Hepatocyte (in vitro differentiated cells): ENCODE measurements around the gene ANGPTL7.

Experiments
- EZH2 ChIP-seq: fragments of 200-600 bp; sonication (generic); IDR thresholded peaks from 2 replicates; pipeline ENCODE4 v1.6.1; 2016; ENCODE audit warnings: antibody characterized with exemption, mild to moderate bottlenecking, borderline replicate concordance
- EZH2phosphoT487 ChIP-seq: fragments of 200-600 bp; sonication (generic); IDR thresholded peaks from one replicate; pipeline ENCODE4 v1.6.1; 2018; ENCODE audit warnings: antibody characterized with exemption, mild to moderate bottlenecking, low read depth, moderate library complexity; ENCODE audit not compliant: unreplicated experiment, severe bottlenecking
- TF ChIP-seq, protein P1 (sequence below): fragments of 200-600 bp; sonication (generic); IDR thresholded peaks from 2 replicates; pipeline ENCODE4 v1.5.1; 2016; ENCODE audit warnings: antibody characterized with exemption, mild to moderate bottlenecking; ENCODE audit not compliant: poor library complexity

DNA sequence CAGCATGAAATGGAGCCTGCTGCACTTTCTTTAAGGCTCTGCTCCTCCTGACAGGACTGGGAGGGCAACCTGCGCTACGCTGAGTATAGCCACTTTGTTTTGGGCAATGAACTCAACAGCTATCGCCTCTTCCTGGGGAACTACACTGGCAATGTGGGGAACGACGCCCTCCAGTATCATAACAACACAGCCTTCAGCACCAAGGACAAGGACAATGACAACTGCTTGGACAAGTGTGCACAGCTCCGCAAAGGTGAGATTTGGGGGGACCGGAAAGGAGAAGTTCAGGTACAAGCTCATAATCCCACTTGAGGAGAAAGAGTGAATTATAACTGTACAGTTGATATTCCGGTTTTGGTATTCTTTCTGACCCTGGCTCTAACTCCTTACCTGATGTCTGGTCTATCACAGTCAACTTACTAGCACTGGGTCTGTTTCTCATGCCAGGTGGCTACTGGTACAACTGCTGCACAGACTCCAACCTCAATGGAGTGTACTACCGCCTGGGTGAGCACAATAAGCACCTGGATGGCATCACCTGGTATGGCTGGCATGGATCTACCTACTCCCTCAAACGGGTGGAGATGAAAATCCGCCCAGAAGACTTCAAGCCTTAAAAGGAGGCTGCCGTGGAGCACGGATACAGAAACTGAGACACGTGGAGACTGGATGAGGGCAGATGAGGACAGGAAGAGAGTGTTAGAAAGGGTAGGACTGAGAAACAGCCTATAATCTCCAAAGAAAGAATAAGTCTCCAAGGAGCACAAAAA lies 5.4 kb downstream of the ANGPTL7 start:
- TF ChIP-seq, protein P1, sequence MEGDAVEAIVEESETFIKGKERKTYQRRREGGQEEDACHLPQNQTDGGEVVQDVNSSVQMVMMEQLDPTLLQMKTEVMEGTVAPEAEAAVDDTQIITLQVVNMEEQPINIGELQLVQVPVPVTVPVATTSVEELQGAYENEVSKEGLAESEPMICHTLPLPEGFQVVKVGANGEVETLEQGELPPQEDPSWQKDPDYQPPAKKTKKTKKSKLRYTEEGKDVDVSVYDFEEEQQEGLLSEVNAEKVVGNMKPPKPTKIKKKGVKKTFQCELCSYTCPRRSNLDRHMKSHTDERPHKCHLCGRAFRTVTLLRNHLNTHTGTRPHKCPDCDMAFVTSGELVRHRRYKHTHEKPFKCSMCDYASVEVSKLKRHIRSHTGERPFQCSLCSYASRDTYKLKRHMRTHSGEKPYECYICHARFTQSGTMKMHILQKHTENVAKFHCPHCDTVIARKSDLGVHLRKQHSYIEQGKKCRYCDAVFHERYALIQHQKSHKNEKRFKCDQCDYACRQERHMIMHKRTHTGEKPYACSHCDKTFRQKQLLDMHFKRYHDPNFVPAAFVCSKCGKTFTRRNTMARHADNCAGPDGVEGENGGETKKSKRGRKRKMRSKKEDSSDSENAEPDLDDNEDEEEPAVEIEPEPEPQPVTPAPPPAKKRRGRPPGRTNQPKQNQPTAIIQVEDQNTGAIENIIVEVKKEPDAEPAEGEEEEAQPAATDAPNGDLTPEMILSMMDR, result no peak
- no peak for TF ChIP-seq EZH2phosphoT487
- no peak for TF ChIP-seq EZH2
